MM.1S (cell line): ENCODE measurements around the gene APPL1.

ENCODE experiments used
- CTCF ChIP-seq: fragments of 300-600 bp; sonication (generic); IDR thresholded peaks from 2 replicates; pipeline ENCODE4 v1.5.1; 2016; ENCODE audit warnings: antibody characterized with exemption, low read length, mixed read lengths
- EZH2phosphoT487 ChIP-seq: fragments of 300-600 bp; sonication (generic); IDR thresholded peaks from 2 replicates; pipeline ENCODE4 v1.6.1; 2018; ENCODE audit warnings: antibody characterized with exemption, low read length

DNA sequence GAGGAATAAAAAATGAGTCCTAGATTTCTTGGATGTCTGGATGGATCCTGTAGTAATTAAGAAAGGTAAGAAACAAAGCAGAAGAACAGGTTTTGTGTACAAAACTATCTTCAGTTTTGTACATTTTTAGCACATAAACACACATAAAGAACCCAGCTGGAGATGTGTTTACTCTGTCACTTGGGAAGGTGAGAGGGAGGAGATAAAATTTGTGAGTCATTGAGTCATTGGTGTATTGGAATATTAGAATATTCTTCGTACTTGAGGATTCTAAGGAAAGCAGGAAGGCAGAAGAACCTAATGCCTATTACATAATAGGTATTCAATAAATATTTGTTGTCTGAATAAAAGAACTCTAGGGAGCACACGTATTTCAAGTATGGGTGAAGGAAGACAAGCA lies 17.4 kb downstream of the APPL1 start:
- TF ChIP-seq CTCF (no peak), EZH2phosphoT487 (no peak)
